Neural cell (in vitro differentiated cells): ENCODE measurements around the gene IGSF21. TPM values are rescaled to one million over a fixed set of nuclear protein-coding genes. Genes with fewer than 3 reads are reported as not detected.
A peak's percentile ranks its signal among the peaks of the same experiment; 100 is the strongest.

Experiments
- H2AFZ ChIP-seq: fragments of 200-600, 300-800 bp; sonication (generic), shearing (Covaris generic); 2 replicates; pipeline ENCODE4 v1.6.0; 2014; ENCODE audit warnings: low read depth, mild to moderate bottlenecking, antibody characterized with exemption, low read length, moderate library complexity
- H3F3A ChIP-seq: fragments of 200-600 bp; shearing (Covaris generic); 2 replicates; pipeline ENCODE4 v1.6.1; 2016; ENCODE audit warnings: mild to moderate bottlenecking, moderate library complexity, mixed read lengths, antibody characterized with exemption, low read length; ENCODE audit not compliant: insufficient read depth, poor library complexity, severe bottlenecking
- H3K27ac ChIP-seq: fragments of 200-600, 300-800 bp; sonication (generic), shearing (Covaris generic); 2 replicates; pipeline ENCODE4 v1.5.1; 2014; ENCODE audit warnings: mild to moderate bottlenecking, low read length, moderate library complexity
- H3K27me3 ChIP-seq: fragments of 300-800, 200-600 bp; sonication (generic), shearing (Covaris generic); 2 replicates; pipeline ENCODE4 v1.6.0; 2014; ENCODE audit warnings: mild to moderate bottlenecking, low read depth, low read length, moderate library complexity; ENCODE audit not compliant: insufficient read depth
- H3K36me3 ChIP-seq: fragments of 300-800, 200-600 bp; sonication (generic), shearing (Covaris generic); 2 replicates; pipeline ENCODE4 v1.5.1; 2014; ENCODE audit warnings: mild to moderate bottlenecking, antibody characterized with exemption, low read length, moderate library complexity; ENCODE audit not compliant: insufficient read depth
- H3K4me2 ChIP-seq: fragments of 300-800, 200-600 bp; sonication (generic), shearing (Covaris generic); 2 replicates; pipeline ENCODE4 v1.6.0; 2014; ENCODE audit warnings: mild to moderate bottlenecking, low read length
- H3K4me3 ChIP-seq: fragments of 300-800, 200-600 bp; sonication (generic), shearing (Covaris generic); 2 replicates; pipeline ENCODE4 v1.5.1; 2014; ENCODE audit warnings: mild to moderate bottlenecking, low read length, moderate library complexity
- H3K79me2 ChIP-seq: fragments of 200-600 bp; shearing (Covaris generic); replicated peaks from 2 replicates; pipeline ENCODE4 v1.6.0; 2014; ENCODE audit warnings: mild to moderate bottlenecking, low read length, moderate library complexity; ENCODE audit not compliant: insufficient read depth
- H3K9ac ChIP-seq: fragments of 300-800, 200-600 bp; sonication (generic), shearing (Covaris generic); 2 replicates; pipeline ENCODE4 v1.6.1; 2016; ENCODE audit warnings: mild to moderate bottlenecking, low read length, mixed read lengths
- H3K9me2 ChIP-seq: fragments of 200-600 bp; shearing (Covaris generic); 2 replicates; pipeline ENCODE4 v1.6.1; 2016; ENCODE audit warnings: mild to moderate bottlenecking, low read length, mixed read lengths; ENCODE audit not compliant: insufficient read depth
- H3K9me3 ChIP-seq: fragments of 200-600, 300-800 bp; sonication (generic), shearing (Covaris generic); 2 replicates; pipeline ENCODE4 v1.6.1; 2016; ENCODE audit warnings: mild to moderate bottlenecking, mixed run types, low read length, moderate library complexity, mixed read lengths
- H4K20me1 ChIP-seq: fragments of 200-600 bp; shearing (Covaris generic); 2 replicates; pipeline ENCODE4 v1.6.1; 2016; ENCODE audit warnings: mild to moderate bottlenecking, mixed run types; ENCODE audit not compliant: insufficient read depth
- EP300 ChIP-seq: fragments of 450-650 bp; conservative IDR thresholded peaks from 2 replicates; pipeline ENCODE4 v1.6.1; 2014; ENCODE audit warnings: antibody characterized with exemption, mild to moderate bottlenecking, moderate library complexity; ENCODE audit not compliant: poor library complexity, severe bottlenecking
- EZH2 ChIP-seq: fragments of 200-600, 300-800 bp; shearing (Covaris generic), sonication (generic); IDR thresholded peaks from 2 replicates; pipeline ENCODE4 v1.6.1; 2014; ENCODE audit warnings: antibody characterized with exemption, low read length, borderline replicate concordance, mild to moderate bottlenecking; ENCODE audit not compliant: insufficient read depth, poor library complexity, severe bottlenecking
- MXI1 ChIP-seq: fragments of 450-650 bp; conservative IDR thresholded peaks from 2 replicates; pipeline ENCODE4 v1.6.1; 2014; ENCODE audit warnings: antibody characterized with exemption, mild to moderate bottlenecking; ENCODE audit not compliant: poor library complexity, severe bottlenecking
- POLR2AphosphoS5 ChIP-seq: IDR thresholded peaks from 2 replicates; pipeline ENCODE4 v1.6.1; 2012
- RAD21 ChIP-seq: fragments of 450-650 bp; conservative IDR thresholded peaks from 2 replicates; pipeline ENCODE4 v1.6.1; 2014; ENCODE audit warnings: antibody characterized with exemption, mild to moderate bottlenecking, moderate library complexity
- SMC3 ChIP-seq: fragments of 450-650 bp; conservative IDR thresholded peaks from 2 replicates; pipeline ENCODE4 v1.6.1; 2014; ENCODE audit warnings: antibody characterized with exemption, mild to moderate bottlenecking, moderate library complexity; ENCODE audit not compliant: poor library complexity
- TAF1 ChIP-seq: IDR thresholded peaks from 2 replicates; pipeline ENCODE4 v1.6.1; 2012; ENCODE audit warnings: low read depth
- polyA plus RNA-seq: library from polyadenylated mRNA; depleted of rRNA; stranded (reverse); fragments of >200 nt; gene quantifications from 2 replicates; pipeline ENCODE4 v1.2.3, GENCODE V29; 2014
- TF ChIP-seq, protein P1 (sequence below): IDR thresholded peaks from 2 replicates; pipeline ENCODE4 v1.6.1; 2012; ENCODE audit warnings: borderline replicate concordance
- TF ChIP-seq, protein P2 (sequence below): fragments of 450-650 bp; IDR thresholded peaks from 2 replicates; pipeline ENCODE4 v1.5.1; 2014; ENCODE audit warnings: antibody characterized with exemption, mild to moderate bottlenecking, moderate library complexity; ENCODE audit not compliant: poor library complexity, severe bottlenecking

Gene IGSF21
- polyA plus RNA-seq, 1 donor from 2014 or later = 2.4 TPM

DNA sequence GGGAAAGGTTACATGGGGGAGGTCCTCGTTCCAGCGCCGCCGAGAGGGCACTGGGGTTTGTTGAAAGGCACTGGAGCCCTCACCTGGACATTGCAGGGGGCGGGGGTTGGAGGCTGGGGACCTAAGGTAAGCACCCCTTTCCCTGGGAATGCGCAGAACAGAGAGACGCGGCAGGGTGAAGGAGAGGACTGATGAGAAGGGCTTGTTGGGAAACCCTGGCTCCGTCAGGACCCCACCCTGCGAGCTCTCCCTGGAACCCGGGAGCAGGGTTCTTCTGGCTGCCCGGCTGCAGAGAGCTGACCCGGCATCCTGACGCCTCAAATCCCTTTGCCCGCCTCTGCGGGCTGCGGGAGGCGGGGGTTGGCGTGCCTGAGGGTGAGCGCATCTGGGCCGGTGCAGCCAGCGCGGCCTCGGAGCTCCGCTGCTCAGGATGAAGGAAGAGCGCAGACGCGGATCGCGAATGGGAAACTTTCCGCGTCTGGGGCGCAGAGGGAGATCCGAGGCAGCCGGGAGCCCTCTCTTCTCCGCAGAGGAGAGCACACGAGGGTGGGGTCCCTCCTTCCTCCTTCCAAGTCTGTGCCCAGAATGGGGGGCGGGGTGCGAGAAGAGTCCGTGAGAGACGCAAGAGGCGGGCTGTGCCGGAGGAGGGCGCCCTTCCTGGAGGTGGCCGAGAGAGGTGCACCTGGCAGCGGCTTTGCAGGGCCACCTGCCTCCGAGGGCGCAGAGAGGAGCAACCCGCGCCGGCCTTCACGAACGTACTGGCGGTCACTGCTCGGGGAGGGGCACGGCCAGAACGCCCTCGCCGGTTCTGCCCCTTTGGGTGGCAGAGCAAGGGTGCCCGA, 2.4 kb downstream of the IGSF21 start:
- Histone ChIP-seq H3K27me3 (peaks cover 54% of the 10 kb centered on the region), H4K20me1 (no peaks in the 10 kb centered on the region), H3K4me3 (peak overlapping the region; percentile 74), H3K27ac (no peak overlapping the region), H3K9me2 (no peaks in the 10 kb centered on the region), H3K79me2 (no peaks in the 10 kb centered on the region), H2AFZ (no peak overlapping the region), H3K36me3 (no peaks in the 10 kb centered on the region), H3F3A (no peaks in the 10 kb centered on the region), H3K9me3 (no peaks in the 10 kb centered on the region), H3K4me2 (peak overlapping the region; percentile 68), H3K9ac (peak overlapping the region; percentile 39)
- peak; percentile 64 for TF ChIP-seq RAD21
- peak; percentile 75 for TF ChIP-seq SMC3
- TF ChIP-seq, protein P1, sequence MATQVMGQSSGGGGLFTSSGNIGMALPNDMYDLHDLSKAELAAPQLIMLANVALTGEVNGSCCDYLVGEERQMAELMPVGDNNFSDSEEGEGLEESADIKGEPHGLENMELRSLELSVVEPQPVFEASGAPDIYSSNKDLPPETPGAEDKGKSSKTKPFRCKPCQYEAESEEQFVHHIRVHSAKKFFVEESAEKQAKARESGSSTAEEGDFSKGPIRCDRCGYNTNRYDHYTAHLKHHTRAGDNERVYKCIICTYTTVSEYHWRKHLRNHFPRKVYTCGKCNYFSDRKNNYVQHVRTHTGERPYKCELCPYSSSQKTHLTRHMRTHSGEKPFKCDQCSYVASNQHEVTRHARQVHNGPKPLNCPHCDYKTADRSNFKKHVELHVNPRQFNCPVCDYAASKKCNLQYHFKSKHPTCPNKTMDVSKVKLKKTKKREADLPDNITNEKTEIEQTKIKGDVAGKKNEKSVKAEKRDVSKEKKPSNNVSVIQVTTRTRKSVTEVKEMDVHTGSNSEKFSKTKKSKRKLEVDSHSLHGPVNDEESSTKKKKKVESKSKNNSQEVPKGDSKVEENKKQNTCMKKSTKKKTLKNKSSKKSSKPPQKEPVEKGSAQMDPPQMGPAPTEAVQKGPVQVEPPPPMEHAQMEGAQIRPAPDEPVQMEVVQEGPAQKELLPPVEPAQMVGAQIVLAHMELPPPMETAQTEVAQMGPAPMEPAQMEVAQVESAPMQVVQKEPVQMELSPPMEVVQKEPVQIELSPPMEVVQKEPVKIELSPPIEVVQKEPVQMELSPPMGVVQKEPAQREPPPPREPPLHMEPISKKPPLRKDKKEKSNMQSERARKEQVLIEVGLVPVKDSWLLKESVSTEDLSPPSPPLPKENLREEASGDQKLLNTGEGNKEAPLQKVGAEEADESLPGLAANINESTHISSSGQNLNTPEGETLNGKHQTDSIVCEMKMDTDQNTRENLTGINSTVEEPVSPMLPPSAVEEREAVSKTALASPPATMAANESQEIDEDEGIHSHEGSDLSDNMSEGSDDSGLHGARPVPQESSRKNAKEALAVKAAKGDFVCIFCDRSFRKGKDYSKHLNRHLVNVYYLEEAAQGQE = no peak
- no peak for TF ChIP-seq POLR2AphosphoS5
- no peak for TF ChIP-seq EZH2
- no peak for TF ChIP-seq EP300
- TF ChIP-seq, protein P2, sequence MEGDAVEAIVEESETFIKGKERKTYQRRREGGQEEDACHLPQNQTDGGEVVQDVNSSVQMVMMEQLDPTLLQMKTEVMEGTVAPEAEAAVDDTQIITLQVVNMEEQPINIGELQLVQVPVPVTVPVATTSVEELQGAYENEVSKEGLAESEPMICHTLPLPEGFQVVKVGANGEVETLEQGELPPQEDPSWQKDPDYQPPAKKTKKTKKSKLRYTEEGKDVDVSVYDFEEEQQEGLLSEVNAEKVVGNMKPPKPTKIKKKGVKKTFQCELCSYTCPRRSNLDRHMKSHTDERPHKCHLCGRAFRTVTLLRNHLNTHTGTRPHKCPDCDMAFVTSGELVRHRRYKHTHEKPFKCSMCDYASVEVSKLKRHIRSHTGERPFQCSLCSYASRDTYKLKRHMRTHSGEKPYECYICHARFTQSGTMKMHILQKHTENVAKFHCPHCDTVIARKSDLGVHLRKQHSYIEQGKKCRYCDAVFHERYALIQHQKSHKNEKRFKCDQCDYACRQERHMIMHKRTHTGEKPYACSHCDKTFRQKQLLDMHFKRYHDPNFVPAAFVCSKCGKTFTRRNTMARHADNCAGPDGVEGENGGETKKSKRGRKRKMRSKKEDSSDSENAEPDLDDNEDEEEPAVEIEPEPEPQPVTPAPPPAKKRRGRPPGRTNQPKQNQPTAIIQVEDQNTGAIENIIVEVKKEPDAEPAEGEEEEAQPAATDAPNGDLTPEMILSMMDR = peak; percentile 80

DNA sequence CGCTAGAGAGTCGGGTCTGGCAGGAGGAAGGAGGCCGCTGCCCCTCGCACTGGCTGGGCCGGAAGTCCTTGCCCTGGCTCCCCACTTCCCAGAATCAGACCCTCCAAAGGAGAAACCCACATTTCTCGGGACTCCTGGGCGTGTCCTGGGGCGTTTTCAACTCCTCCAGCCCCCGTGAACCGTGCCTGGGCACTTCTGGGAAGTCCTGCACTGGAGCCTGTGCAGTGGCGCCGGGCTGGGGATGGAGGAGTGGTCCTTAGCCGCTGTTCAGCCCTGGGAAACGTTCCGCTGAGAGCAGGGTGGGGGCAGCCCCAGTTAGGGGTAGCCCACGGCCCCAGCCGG, 3.0 kb downstream of the IGSF21 start:
- Histone ChIP-seq H3F3A (no peaks in the 10 kb centered on the region), H3K9me2 (no peaks in the 10 kb centered on the region), H2AFZ (no peak overlapping the region), H3K27ac (no peak overlapping the region), H3K9me3 (no peaks in the 10 kb centered on the region), H3K36me3 (no peaks in the 10 kb centered on the region), H3K4me3 (peak overlapping the region; percentile 74), H3K79me2 (no peaks in the 10 kb centered on the region), H3K4me2 (no peak overlapping the region), H4K20me1 (no peaks in the 10 kb centered on the region), H3K27me3 (peaks cover 54% of the 10 kb centered on the region), H3K9ac (peak overlapping the region; percentile 20)
- TF ChIP-seq, protein P1 = no peak
- TF ChIP-seq EZH2 (no peak), MXI1 (no peak), SMC3 (no peak), RAD21 (no peak), POLR2AphosphoS5 (no peak), TAF1 (no peak), EP300 (no peak)
- TF ChIP-seq, protein P2 = no peak
